HL-60 (cell line): Measurements from ENCODE around the gene RNF223.

ENCODE experiments used
- DNase-seq, 2 experiments: peaks; one replicate each; pipeline ENCODE4 v3.0.0-alpha.2; 2010 to 2020; ENCODE audit warnings: low read depth in 1 of 2, low spot score in 1 of 2
- H3K27ac ChIP-seq: fragments of 250-450 bp; sonication (Bioruptor Pico); replicated peaks from 2 replicates; pipeline ENCODE4 v1.5.1; 2020; ENCODE audit warnings: mild to moderate bottlenecking, moderate library complexity
- H3K27me3 ChIP-seq: fragments of 250-450 bp; sonication (Bioruptor Pico); 2 replicates; pipeline ENCODE4 v1.5.1; 2021; ENCODE audit warnings: mild to moderate bottlenecking, moderate library complexity; ENCODE audit not compliant: insufficient read depth, poor library complexity, severe bottlenecking
- H3K4me3 ChIP-seq: replicated peaks from 2 replicates; pipeline ENCODE4 v1.5.1; 2011; ENCODE audit warnings: mild to moderate bottlenecking, control low read depth, low read length; ENCODE audit not compliant: insufficient read depth
- CTCF ChIP-seq: IDR thresholded peaks from one replicate; pipeline ENCODE4 v1.5.1; 2011; ENCODE audit warnings: low read length, control low read depth, inconsistent platforms; ENCODE audit not compliant: insufficient read depth
- GABPA ChIP-seq: IDR thresholded peaks from 2 replicates; pipeline ENCODE4 v1.6.1; 2012; ENCODE audit warnings: low read depth
- POLR2AphosphoS5 ChIP-seq: IDR thresholded peaks from 2 replicates; pipeline ENCODE4 v1.6.1; 2012; ENCODE audit warnings: low read depth
- REST ChIP-seq: IDR thresholded peaks from 2 replicates; pipeline ENCODE4 v1.6.1; 2012; ENCODE audit warnings: low read depth; ENCODE audit not compliant: insufficient replicate concordance
- SPI1 ChIP-seq: IDR thresholded peaks from 2 replicates; pipeline ENCODE4 v1.6.1; 2012; ENCODE audit warnings: low read depth, mild to moderate bottlenecking, borderline replicate concordance

RNF223 gene

GRCh38 chr1:1022302-1023009 is 51.6 kb downstream of the RNF223 start:
- Histone ChIP-seq H3K4me3 (no peak overlapping the region), H3K27me3 (peaks cover 25% of the 10 kb centered on the region), H3K27ac (no peak overlapping the region)
- TF ChIP-seq SPI1 (no peak), POLR2AphosphoS5 (no peak), CTCF (no peak), GABPA (no peak), REST (no peak)
- DNase-seq, result no peak

- TF ChIP-seq POLR2AphosphoS5, result no peak
- TF ChIP-seq REST, result no peak
- no peak for TF ChIP-seq SPI1
- TF ChIP-seq CTCF, result no peak
- peaks cover 25% of the 10 kb centered on the region for H3K27me3 ChIP-seq
- no peak overlapping the region for H3K27ac ChIP-seq
- H3K4me3 ChIP-seq, result no peak overlapping the region
- no peak for DNase-seq
These were observed 52.2 kb downstream of the RNF223 start for GRCh38 chr1:1021920-1022259.

DNA sequence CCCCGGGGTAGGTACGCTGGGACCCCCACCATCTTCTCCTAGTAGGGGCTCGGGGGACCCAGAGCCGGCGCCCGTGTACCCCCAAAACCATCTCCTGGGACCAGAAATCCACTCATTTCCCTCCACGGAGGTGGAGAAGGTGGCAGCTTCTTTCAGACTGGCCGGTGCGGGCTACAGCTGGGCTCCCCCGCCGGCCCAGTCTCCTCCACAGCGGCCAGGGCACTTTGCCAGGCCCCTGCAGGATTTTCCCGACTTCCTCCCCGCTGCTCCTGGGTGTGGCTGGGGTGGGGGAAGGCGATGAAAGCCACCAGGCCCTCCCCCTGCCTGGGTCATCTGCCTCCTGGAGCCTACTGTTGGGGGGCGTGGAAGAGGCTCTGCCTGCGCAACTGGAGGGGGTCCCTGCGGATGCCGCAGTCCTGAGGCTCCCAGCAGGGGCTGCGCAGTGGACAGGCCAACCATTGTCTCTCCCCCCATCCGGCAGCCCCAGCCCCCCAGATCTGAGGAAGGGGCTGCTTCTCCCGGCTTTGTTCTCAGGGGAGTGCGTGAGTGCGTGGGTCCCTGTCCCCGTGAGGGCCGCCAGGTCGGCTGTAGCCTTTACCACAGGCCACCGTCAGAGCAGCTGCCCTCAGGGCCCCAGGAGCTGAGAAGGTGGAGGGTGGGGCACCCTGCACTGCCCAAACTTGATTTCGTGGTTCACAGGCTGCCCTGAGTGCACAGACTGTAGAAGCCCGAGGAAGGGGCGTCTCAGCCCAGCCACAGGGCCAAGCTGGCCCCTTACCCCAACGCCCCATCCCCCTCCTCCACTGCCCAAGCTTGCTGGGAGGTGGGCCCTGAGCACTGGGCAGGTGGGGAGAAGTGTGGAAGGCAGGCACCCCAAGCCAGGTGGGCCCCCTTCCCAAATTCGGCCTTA is 52.8 kb downstream of the RNF223 start:
- Histone ChIP-seq H3K27me3 (peaks cover 21% of the 10 kb centered on the region), H3K27ac (no peak overlapping the region), H3K4me3 (no peak overlapping the region)
- no peak for TF ChIP-seq REST
- TF ChIP-seq CTCF, result no peak
- TF ChIP-seq POLR2AphosphoS5, result no peak
- TF ChIP-seq SPI1, result peak; percentile 11; the same call in 1 of the 2 replicates
- DNase-seq, result no peak
